GM20431 (cell line): ENCODE data around the gene NFIB.

Experiments
- in situ Hi-C: fragments of 300-500 bp; cut with MseI, MboI; formaldehyde crosslinking; loops from one replicate; pipeline ENCODE4 v1.15.0; 2020; ENCODE audit warnings: low sequenced_read_pairs; ENCODE audit not compliant: unreplicated experiment

NFIB gene

DNA sequence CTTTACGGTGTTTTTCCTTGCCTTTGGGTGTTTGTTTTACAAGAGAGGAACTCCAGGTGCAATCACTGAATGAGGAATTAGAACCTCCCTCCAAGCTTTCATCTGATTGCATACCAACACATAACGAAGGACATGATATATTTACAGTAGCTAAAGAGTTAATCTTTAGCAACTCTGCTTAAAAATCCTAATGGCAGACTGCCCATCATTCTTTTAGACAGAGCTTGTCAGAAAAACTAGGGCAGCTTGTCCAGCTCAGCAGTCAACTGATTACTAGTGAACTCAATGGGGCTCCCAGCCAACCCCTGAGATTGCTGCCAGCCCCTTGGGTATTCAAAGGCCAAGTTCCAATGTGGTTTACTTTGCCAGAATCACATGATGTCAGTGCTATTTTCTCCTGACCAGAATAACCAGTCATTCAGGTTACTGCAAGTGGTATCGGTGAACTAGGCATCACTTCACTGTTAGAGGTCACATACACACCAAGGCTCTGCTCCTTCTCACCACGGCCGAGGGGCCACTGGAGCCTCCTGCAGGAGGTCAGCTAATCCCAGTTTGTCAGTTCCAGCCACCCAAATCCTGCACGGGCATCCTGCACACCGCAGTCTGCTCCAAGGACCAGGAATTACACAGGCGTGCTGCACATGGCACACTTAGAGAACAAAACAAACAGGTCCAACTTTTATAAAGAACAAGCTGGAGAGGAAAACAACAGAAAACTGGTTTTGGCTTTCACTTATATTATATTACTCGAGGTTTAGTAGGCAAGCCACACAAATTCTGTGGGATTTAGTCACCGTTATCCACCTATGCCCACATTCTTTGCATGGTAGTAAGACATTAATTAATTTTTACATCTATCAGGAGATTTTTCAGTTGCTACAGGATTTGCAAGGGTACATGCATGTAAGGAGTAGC lies 62.5 kb downstream of the NFIB start:
- in situ Hi-C loops = no loop called here

DNA sequence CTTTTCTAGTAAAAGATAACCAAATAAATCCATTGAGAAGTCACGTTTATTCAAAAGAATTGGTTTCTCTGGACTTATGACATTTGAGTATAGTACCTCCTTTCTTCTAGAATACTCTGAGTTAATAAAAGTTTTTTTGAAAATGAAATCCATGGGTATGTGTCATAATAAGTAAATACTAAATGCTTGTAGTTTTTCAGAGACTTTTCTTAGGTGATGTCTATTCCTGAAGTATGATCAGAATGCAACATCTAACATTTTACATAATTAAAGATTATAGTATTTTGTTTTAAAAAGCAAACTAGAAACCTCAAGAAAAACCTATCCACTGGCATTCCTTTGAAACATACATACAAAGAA lies 63.2 kb downstream of the NFIB start:
- in situ Hi-C loops = no loop called here

DNA sequence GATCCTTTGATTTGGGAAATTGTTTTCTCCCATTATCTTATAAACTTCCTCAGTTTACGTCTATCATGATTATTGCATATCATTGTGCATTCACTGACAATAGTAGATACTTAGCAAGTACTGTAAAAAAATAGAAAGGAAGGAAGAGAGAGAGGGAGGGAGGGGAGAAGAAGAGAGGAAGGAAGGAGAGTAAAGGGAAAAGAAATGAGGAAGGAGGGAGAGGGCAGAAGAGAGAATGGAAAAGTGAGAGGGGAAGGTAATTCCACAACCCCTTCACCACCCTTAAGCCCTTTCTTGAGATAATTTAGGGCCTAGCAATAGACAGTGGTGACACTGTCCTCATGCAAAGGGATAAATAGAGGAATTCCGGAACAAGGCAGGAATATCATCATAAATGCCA lies 64.4 kb downstream of the NFIB start:
- in situ Hi-C loops = no loop called here

- in situ Hi-C loops = no loop called here
These were observed 65.8 kb downstream of the NFIB start for GRCh38 chr9:14248149-14248548.

DNA sequence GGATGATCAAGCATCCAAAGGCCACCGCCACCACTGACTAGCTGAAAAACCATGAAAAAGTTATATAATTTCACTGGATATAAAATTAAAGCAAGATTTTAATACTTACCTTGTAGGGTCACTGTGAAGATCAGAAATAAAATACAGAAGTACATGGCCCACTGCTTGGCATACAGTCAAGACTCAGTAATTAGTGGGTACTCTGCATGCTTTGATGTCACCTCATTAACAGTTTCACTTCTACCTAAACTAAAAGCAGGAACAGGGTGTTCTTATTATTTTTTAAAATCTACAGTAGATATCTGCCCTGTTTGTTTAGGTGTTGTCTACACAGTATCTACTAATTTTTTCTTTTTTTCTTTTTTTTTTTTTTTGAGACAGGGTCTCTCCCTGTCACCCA lies 66.4 kb downstream of the NFIB start:
- in situ Hi-C loops = no loop called here

GRCh38 chr9:14246951-14247350 lies 67.0 kb downstream of the NFIB start:
- in situ Hi-C loops = no loop called here

DNA sequence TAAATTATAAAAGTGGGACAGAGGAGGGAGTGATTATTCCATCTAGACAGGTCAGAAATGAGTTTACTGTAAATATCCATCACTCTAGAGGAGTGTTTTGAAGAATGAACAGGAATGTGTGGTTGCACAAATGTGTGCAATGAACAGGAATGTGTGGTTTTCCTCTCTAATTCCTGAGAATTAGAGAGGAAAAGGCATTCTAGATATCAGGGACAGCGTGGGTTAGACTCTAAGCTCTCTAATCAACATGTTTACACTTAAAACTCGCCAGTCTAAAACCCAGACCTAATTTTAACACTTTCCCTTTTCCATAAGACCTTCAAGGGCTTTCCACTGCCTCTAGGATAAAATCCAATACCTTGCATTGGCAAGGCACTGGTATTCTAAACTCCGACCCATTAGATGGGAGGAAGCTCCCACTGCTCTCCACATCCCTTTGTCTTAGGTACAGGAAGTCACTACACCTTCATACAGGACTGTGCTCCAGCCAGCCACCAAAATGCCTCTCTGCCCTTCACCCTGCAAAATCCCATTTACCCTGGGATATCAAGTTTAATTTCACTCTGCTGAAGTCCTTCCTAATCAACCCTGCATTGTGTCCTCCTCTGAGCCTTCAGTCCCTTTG lies 67.9 kb downstream of the NFIB start:
- in situ Hi-C loops = no loop called here

- in situ Hi-C loops = no loop called here
These were observed 70.4 kb downstream of the NFIB start for GRCh38 chr9:14243514-14244042.

DNA sequence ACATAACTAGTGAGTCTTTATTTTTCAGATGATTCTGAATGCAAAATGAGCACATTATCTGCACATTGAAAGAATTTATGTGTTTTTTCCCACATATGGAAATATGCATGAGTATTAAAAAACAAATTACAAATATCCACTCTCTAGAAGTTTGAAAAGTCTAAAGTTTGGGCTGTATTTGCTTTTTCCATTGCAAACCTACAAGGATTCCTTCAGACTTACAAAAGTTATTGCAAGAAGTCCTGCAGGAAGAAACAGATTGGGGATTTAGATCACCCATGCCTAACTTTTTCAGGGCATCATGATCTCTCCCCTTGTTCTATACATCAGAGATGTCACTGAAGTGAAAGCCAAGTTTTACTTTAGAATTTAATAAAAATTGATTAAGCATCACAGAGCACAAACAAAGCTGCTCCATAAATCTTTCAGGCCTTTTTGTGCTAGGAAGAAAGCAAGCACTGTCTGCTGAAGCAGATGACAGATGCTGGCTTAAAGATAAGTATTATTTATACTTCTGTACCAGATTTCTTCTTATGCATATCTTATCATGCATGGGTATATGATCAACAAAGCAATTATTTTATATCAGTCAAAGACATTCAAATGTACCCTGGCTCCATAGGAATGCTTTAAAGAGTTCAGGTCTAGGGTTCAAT lies 71.7 kb downstream of the NFIB start:
- in situ Hi-C loops = no loop called here

- in situ Hi-C loops = no loop called here
These were observed 73.4 kb downstream of the NFIB start for GRCh38 chr9:14240537-14240936.

- in situ Hi-C loops = no loop called here
These were observed 75.4 kb downstream of the NFIB start for GRCh38 chr9:14238518-14238917.

GRCh38 chr9:14238079-14238478 lies 75.9 kb downstream of the NFIB start:
- in situ Hi-C loops = no loop called here

GRCh38 chr9:14236591-14236990 lies 77.3 kb downstream of the NFIB start:
- in situ Hi-C loops = no loop called here

- in situ Hi-C loops = no loop called here
These were observed 81.8 kb downstream of the NFIB start for GRCh38 chr9:14232111-14232510.

- in situ Hi-C loops = no loop called here
These were observed 82.5 kb downstream of the NFIB start for GRCh38 chr9:14231196-14231990.

DNA sequence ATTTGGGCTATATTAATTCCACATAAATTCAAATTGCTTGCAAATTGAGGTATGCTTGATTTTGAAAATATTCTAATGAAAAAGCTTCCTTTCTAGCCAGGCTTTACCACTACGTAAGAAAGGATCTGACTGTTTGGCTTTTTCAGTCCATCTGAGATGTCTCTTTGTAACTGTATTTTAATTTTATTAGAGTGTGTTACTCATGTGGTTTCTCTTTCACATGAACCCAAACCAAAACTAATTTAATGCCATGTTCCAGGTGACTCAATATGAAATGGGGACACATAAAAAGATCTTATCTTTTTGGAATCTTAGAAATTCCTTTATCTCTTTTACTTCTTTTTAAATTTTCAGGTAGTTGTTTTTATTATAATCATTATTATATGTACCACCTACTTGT lies 85.3 kb downstream of the NFIB start:
- in situ Hi-C loops = no loop called here

GRCh38 chr9:14226855-14227532 lies 86.9 kb downstream of the NFIB start:
- in situ Hi-C loops = no loop called here

GRCh38 chr9:14223081-14223480 lies 90.9 kb downstream of the NFIB start:
- in situ Hi-C loops = no loop called here

DNA sequence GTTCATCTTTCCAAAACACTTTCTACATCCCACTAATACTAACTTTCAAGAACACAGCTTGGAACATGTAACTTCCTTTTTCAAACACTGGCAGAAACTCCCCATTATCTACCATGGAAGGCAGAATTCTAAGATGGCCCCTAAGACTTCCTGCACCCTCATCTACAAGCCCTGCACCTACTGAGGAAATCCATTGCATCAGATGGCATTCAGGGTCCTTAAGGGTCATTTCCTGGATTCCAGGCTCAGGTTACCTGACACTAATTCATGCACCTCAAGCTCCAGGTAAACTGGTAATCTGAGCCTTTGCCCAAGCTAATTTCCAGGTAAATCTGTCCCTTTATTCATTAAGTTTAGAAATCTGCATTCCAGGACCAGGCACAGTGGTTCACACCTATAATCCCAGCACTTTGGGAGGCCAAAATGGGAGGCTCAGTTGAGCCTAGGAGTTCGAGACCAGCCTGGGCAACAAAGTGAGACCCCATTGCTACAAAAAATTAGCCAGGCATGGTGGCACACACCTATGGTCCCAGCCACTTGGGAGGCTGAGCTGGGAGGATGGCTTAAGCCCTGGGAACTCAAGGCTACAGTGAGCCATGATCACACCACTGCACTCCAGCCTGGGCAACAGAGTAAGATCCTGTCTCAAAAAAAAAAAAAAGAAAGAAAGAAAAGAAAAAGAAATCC lies 91.6 kb downstream of the NFIB start:
- in situ Hi-C loops = no loop called here
